Loucy (cell line): ENCODE data around the gene GABRR1.

Source experiments
- H2AFZ ChIP-seq: fragments of 200-600 bp; sonication (generic); 2 replicates; pipeline ENCODE4 v1.6.0; 2016; ENCODE audit warnings: antibody characterized with exemption, mild to moderate bottlenecking, low read length, moderate library complexity
- H3F3A ChIP-seq: fragments of 200-600 bp; 2 replicates; pipeline ENCODE4 v1.6.0; 2016; ENCODE audit warnings: antibody characterized with exemption, low read depth, mild to moderate bottlenecking
- H3K27me3 ChIP-seq: fragments of 200-600 bp; sonication (generic); 2 replicates; pipeline ENCODE4 v1.6.1; 2014; ENCODE audit warnings: low read length, mild to moderate bottlenecking; ENCODE audit not compliant: insufficient read depth, poor library complexity, severe bottlenecking
- H3K36me3 ChIP-seq: fragments of 200-600 bp; sonication (generic); 2 replicates; pipeline ENCODE4 v1.6.1; 2016; ENCODE audit warnings: low read length; ENCODE audit not compliant: insufficient read depth
- H3K4me1 ChIP-seq: fragments of 200-600 bp; sonication (generic); 2 replicates; pipeline ENCODE4 v1.5.1; 2014; ENCODE audit warnings: low read length, mild to moderate bottlenecking; ENCODE audit not compliant: insufficient read depth, poor library complexity, severe bottlenecking
- H3K4me2 ChIP-seq: fragments of 200-600 bp; sonication (generic); 2 replicates; pipeline ENCODE4 v1.6.0; 2014; ENCODE audit warnings: antibody characterized with exemption, low read length, low read depth, mild to moderate bottlenecking; ENCODE audit not compliant: poor library complexity, severe bottlenecking
- H3K4me3 ChIP-seq: fragments of 200-600 bp; sonication (generic); 2 replicates; pipeline ENCODE4 v1.5.1; 2014; ENCODE audit warnings: low read length, mild to moderate bottlenecking, mixed read lengths; ENCODE audit not compliant: poor library complexity, severe bottlenecking
- H3K79me2 ChIP-seq: fragments of 200-600 bp; sonication (generic); 2 replicates; pipeline ENCODE4 v1.6.1; 2014; ENCODE audit warnings: low read length; ENCODE audit not compliant: insufficient read depth
- H3K9ac ChIP-seq: fragments of 200-600 bp; sonication (generic); 2 replicates; pipeline ENCODE4 v1.6.0; 2014; ENCODE audit warnings: mild to moderate bottlenecking, low read depth, low read length, moderate library complexity; ENCODE audit not compliant: poor library complexity, severe bottlenecking
- H3K9me2 ChIP-seq: fragments of 200-600 bp; sonication (generic); replicated peaks from 2 replicates; pipeline ENCODE4 v1.6.1; 2016; ENCODE audit warnings: low read depth, low read length, mixed read lengths
- H3K9me3 ChIP-seq: fragments of 200-600 bp; sonication (generic); 2 replicates; pipeline ENCODE4 v1.6.1; 2014; ENCODE audit warnings: mild to moderate bottlenecking, antibody characterized with exemption, low read length, low read depth; ENCODE audit not compliant: insufficient read depth
- H4K20me1 ChIP-seq: fragments of 200-600 bp; sonication (generic); 2 replicates; pipeline ENCODE4 v1.6.0; 2014; ENCODE audit warnings: antibody characterized with exemption, low read length, mild to moderate bottlenecking; ENCODE audit not compliant: insufficient read depth, poor library complexity, severe bottlenecking
- CTCF ChIP-seq: fragments of 200-600 bp; sonication (generic); conservative IDR thresholded peaks from 2 replicates; pipeline ENCODE4 v1.5.1; 2014; ENCODE audit warnings: mild to moderate bottlenecking, antibody characterized with exemption, low read length
- EZH2phosphoT487 ChIP-seq: fragments of 200-600 bp; IDR thresholded peaks from 2 replicates; pipeline ENCODE4 v1.6.1; 2018; ENCODE audit warnings: antibody characterized with exemption, mild to moderate bottlenecking, moderate library complexity, borderline replicate concordance

GABRR1 gene

GRCh38 chr6:89260310-89260709 lies 43.2 kb upstream of the GABRR1 start:
- Histone ChIP-seq H3K79me2 (no peaks in the 10 kb centered on the region), H3K4me3 (no peak overlapping the region), H2AFZ (peak overlapping the region; percentile 47), H3K9me2 (no peaks in the 10 kb centered on the region), H3K4me1 (peaks cover 26% of the 10 kb centered on the region), H3K36me3 (no peaks in the 10 kb centered on the region), H4K20me1 (no peaks in the 10 kb centered on the region), H3K9ac (peak overlapping the region; percentile 54), H3K4me2 (peak overlapping the region; percentile 55), H3K9me3 (no peaks in the 10 kb centered on the region), H3K27me3 (no peaks in the 10 kb centered on the region), H3F3A (no peaks in the 10 kb centered on the region)
- no peak for TF ChIP-seq CTCF
- TF ChIP-seq EZH2phosphoT487: no peak

GRCh38 chr6:89258912-89259311 lies 41.8 kb upstream of the GABRR1 start:
- H3K36me3 ChIP-seq: no peaks in the 10 kb centered on the region
- no peak overlapping the region for H3K9ac ChIP-seq
- no peak for TF ChIP-seq EZH2phosphoT487
- no peak for TF ChIP-seq CTCF
- no peak overlapping the region for H3K4me3 ChIP-seq
- H4K20me1 ChIP-seq: no peaks in the 10 kb centered on the region
- no peak overlapping the region for H3K4me2 ChIP-seq
- H3K9me2 ChIP-seq: no peaks in the 10 kb centered on the region
- H3F3A ChIP-seq: no peaks in the 10 kb centered on the region
- peaks cover 26% of the 10 kb centered on the region for H3K4me1 ChIP-seq
- no peak overlapping the region for H2AFZ ChIP-seq
- no peaks in the 10 kb centered on the region for H3K79me2 ChIP-seq
- no peaks in the 10 kb centered on the region for H3K27me3 ChIP-seq
- H3K9me3 ChIP-seq: no peaks in the 10 kb centered on the region

- H3K9me2 ChIP-seq: no peaks in the 10 kb centered on the region
- no peaks in the 10 kb centered on the region for H3F3A ChIP-seq
- TF ChIP-seq EZH2phosphoT487 (no peak), CTCF (no peak)
- no peaks in the 10 kb centered on the region for H3K79me2 ChIP-seq
- no peak overlapping the region for H3K9ac ChIP-seq
- H4K20me1 ChIP-seq: no peaks in the 10 kb centered on the region
- peaks cover 26% of the 10 kb centered on the region for H3K4me1 ChIP-seq
- H3K27me3 ChIP-seq: no peaks in the 10 kb centered on the region
- H3K4me2 ChIP-seq: no peak overlapping the region
- no peak overlapping the region for H2AFZ ChIP-seq
- H3K4me3 ChIP-seq: no peak overlapping the region
- no peaks in the 10 kb centered on the region for H3K9me3 ChIP-seq
- H3K36me3 ChIP-seq: no peaks in the 10 kb centered on the region
Observed at GRCh38 chr6:89257781-89258180, 40.6 kb upstream of the GABRR1 start.
